WTC11 (cell line): ENCODE measurements around the gene ADORA2B.

Source experiments
- CTCF ChIP-seq: fragments of 200-600 bp; IDR thresholded peaks from 2 replicates; pipeline ENCODE4 v1.8.0; 2022; ENCODE audit warnings: antibody characterized with exemption
- HMGXB4 ChIP-seq: sonication (generic); formaldehyde crosslinking; IDR thresholded peaks from 2 replicates; pipeline ENCODE4 v1.8.1; 2023; ENCODE audit warnings: mild to moderate bottlenecking, moderate library complexity, missing genetic modification reagents
- NR3C1 ChIP-seq: sonication (generic); formaldehyde crosslinking; conservative IDR thresholded peaks from 2 replicates; pipeline ENCODE4 v1.8.1; 2023; ENCODE audit warnings: low read depth, mild to moderate bottlenecking, missing genetic modification reagents
- TEAD4 ChIP-seq: sonication (generic); formaldehyde crosslinking; IDR thresholded peaks from 2 replicates; pipeline ENCODE4 v1.8.0; 2022; ENCODE audit warnings: mild to moderate bottlenecking, missing genetic modification reagents
- TF ChIP-seq, protein P1 (sequence below): sonication (generic); formaldehyde crosslinking; IDR thresholded peaks from 2 replicates; pipeline ENCODE4 v1.8.0; 2022; ENCODE audit warnings: mild to moderate bottlenecking, missing genetic modification reagents
- TF ChIP-seq, protein P2 (sequence below): sonication (generic); formaldehyde crosslinking; IDR thresholded peaks from 2 replicates; pipeline ENCODE4 v1.8.1; 2022; ENCODE audit warnings: low read depth, mild to moderate bottlenecking, moderate library complexity, missing genetic modification reagents, borderline replicate concordance
- TF ChIP-seq, protein P3 (sequence below): sonication (generic); formaldehyde crosslinking; IDR thresholded peaks from 2 replicates; pipeline ENCODE4 v1.8.1; 2022; ENCODE audit warnings: mild to moderate bottlenecking, missing genetic modification reagents, moderate library complexity, borderline replicate concordance
- TF ChIP-seq, protein P4 (sequence below): sonication (generic); formaldehyde crosslinking; IDR thresholded peaks from 2 replicates; pipeline ENCODE4 v1.8.1; 2022; ENCODE audit warnings: mild to moderate bottlenecking, moderate library complexity, missing genetic modification reagents
- TF ChIP-seq, protein P5 (sequence below): sonication (generic); formaldehyde crosslinking; IDR thresholded peaks from 2 replicates; pipeline ENCODE4 v1.8.1; 2022; ENCODE audit warnings: missing genetic modification reagents, borderline replicate concordance

DNA sequence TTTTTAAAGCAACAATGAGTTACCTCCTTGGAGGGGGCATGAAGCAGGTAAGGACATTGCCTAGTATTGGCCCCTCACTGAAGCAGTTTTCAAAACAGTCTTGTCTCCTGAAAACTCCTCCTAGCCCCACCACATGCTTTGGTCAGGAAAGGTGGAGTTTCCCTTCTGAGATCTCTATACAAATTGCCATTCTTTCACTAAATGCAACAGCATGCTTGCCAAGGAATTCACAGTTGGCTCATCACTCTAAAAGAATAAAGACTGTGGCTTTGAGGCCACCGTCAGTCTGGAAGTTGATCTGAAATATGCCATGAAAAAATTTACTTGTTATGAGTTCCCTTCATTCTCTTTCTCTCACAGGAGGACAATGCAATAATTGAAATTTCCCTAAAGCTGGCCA lies 58.9 kb downstream of the ADORA2B start:
- TF ChIP-seq NR3C1: no peak
- TF ChIP-seq, protein P1, sequence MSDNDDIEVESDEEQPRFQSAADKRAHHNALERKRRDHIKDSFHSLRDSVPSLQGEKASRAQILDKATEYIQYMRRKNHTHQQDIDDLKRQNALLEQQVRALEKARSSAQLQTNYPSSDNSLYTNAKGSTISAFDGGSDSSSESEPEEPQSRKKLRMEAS (CRISPR knock-in tag): no peak
- TF ChIP-seq CTCF: no peak
- TF ChIP-seq, protein P2, sequence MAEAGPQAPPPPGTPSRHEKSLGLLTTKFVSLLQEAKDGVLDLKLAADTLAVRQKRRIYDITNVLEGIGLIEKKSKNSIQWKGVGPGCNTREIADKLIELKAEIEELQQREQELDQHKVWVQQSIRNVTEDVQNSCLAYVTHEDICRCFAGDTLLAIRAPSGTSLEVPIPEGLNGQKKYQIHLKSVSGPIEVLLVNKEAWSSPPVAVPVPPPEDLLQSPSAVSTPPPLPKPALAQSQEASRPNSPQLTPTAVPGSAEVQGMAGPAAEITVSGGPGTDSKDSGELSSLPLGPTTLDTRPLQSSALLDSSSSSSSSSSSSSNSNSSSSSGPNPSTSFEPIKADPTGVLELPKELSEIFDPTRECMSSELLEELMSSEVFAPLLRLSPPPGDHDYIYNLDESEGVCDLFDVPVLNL: no peak
- TF ChIP-seq TEAD4 (CRISPR knock-in tag): no peak
- TF ChIP-seq HMGXB4 (CRISPR knock-in tag): no peak
- TF ChIP-seq, protein P3, sequence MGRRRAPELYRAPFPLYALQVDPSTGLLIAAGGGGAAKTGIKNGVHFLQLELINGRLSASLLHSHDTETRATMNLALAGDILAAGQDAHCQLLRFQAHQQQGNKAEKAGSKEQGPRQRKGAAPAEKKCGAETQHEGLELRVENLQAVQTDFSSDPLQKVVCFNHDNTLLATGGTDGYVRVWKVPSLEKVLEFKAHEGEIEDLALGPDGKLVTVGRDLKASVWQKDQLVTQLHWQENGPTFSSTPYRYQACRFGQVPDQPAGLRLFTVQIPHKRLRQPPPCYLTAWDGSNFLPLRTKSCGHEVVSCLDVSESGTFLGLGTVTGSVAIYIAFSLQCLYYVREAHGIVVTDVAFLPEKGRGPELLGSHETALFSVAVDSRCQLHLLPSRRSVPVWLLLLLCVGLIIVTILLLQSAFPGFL (CRISPR knock-in tag): no peak
- TF ChIP-seq, protein P4, sequence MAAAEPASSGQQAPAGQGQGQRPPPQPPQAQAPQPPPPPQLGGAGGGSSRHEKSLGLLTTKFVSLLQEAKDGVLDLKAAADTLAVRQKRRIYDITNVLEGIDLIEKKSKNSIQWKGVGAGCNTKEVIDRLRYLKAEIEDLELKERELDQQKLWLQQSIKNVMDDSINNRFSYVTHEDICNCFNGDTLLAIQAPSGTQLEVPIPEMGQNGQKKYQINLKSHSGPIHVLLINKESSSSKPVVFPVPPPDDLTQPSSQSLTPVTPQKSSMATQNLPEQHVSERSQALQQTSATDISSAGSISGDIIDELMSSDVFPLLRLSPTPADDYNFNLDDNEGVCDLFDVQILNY (CRISPR knock-in tag): no peak
- TF ChIP-seq, protein P5, sequence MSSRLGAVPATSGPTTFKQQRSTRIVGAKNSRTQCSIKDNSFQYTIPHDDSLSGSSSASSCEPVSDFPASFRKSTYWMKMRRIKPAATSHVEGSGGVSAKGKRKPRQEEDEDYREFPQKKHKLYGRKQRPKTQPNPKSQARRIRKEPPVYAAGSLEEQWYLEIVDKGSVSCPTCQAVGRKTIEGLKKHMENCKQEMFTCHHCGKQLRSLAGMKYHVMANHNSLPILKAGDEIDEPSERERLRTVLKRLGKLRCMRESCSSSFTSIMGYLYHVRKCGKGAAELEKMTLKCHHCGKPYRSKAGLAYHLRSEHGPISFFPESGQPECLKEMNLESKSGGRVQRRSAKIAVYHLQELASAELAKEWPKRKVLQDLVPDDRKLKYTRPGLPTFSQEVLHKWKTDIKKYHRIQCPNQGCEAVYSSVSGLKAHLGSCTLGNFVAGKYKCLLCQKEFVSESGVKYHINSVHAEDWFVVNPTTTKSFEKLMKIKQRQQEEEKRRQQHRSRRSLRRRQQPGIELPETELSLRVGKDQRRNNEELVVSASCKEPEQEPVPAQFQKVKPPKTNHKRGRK (CRISPR knock-in tag): no peak
